Sigmoid colon (tissue), 3 donors: ENCODE results near the gene SMAD1.

Source experiments
- CTCF ChIP-seq, 4 experiments: fragments of 450-650 bp in 3 of 4; fragments of 200-600 bp in 1 of 4; IDR thresholded peaks; one replicate each; pipeline ENCODE4 v1.5.1; 2016 to 2019; ENCODE audit warnings: antibody characterized with exemption in 4 of 4, mild to moderate bottlenecking in 3 of 4, moderate library complexity in 2 of 4
- POLR2A ChIP-seq, 2 donors: fragments of 450-650 bp; IDR thresholded peaks; one replicate each; pipeline ENCODE4 v1.6.1; 2016; ENCODE audit warnings: antibody characterized with exemption in 2 of 2, mild to moderate bottlenecking in 2 of 2, moderate library complexity in 2 of 2

DNA sequence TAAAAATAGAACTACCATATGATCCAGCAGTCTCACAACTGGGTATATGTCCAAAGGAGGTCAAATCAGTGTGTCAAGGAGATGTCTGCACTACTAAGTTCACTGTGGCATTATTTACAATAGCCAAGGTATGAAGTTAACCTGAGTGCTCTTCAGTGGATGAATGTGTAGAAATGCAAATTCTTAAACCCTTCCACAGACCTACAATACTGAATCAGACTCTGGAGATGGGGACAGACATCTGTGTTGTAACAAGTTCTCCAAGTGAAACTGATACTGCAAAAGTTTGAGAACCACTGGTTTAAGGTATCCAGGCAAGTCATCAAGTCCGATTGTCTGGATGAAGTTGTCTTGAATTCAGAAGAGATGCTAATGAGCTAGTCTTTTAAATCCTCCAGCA lies 38.5 kb downstream of the SMAD1 start:
- no peak for TF ChIP-seq CTCF (IDR thresholded peaks at IDR 0.05)
- no peak for TF ChIP-seq POLR2A (IDR thresholded peaks at IDR 0.05)
